ENCODE data around the gene RETREG2.

RETREG2 gene

GRCh38 chr2:219218217-219218731, 40.2 kb downstream of the RETREG2 start:
- DNase-seq = no peak

- DNase-seq = peak; percentile 96
Observed at GRCh38 chr2:219218732-219219701, 40.9 kb downstream of the RETREG2 start, which contains the start of gene ABCB6. Gene ABCB6 (minus strand): TSS chr2:219218958. CDS start chr2:219218673, 285 bp downstream.

- DNase-seq = no peak
Observed at GRCh38 chr2:219219784-219220532, 41.9 kb downstream of the RETREG2 start.

GRCh38 chr2:219220652-219221402, 42.8 kb downstream of the RETREG2 start:
- no peak for DNase-seq

- no peak for DNase-seq
Observed at GRCh38 chr2:219221957-219222518, 44.0 kb downstream of the RETREG2 start.

GRCh38 chr2:219223831-219224610, 45.9 kb downstream of the RETREG2 start:
- DNase-seq = no peak

GRCh38 chr2:219225350-219225749, 47.3 kb downstream of the RETREG2 start:
- DNase-seq = no peak

- no peak for DNase-seq
Observed at GRCh38 chr2:219228041-219228910, 50.2 kb downstream of the RETREG2 start.

- DNase-seq = no peak
Observed at GRCh38 chr2:219228911-219229304, 50.8 kb downstream of the RETREG2 start.

- peak; percentile 99 for DNase-seq
Observed at GRCh38 chr2:219229305-219230058, 51.4 kb downstream of the RETREG2 start, which contains the start of the genes ANKZF1 and ATG9A. Gene ANKZF1 (plus strand): TSS chr2:219229806. CDS start chr2:219230258, 452 bp downstream. Gene ATG9A (minus strand): TSS chr2:219229636. CDS start chr2:219228024, 1,612 bp downstream.

- no peak for DNase-seq
Observed at GRCh38 chr2:219230059-219230540, 52.0 kb downstream of the RETREG2 start.

GRCh38 chr2:219234331-219234730, 56.3 kb downstream of the RETREG2 start:
- DNase-seq = no peak
